NCI-H2227 treated with DMSO at 0.1 percent for 48 hours (cell line): ENCODE measurements around the gene UROD.

Source experiments
- DNase-seq: peaks from one replicate; lab custom pipeline; 2025; lab: John Stamatoyannopoulos, UW

The UROD gene

DNA sequence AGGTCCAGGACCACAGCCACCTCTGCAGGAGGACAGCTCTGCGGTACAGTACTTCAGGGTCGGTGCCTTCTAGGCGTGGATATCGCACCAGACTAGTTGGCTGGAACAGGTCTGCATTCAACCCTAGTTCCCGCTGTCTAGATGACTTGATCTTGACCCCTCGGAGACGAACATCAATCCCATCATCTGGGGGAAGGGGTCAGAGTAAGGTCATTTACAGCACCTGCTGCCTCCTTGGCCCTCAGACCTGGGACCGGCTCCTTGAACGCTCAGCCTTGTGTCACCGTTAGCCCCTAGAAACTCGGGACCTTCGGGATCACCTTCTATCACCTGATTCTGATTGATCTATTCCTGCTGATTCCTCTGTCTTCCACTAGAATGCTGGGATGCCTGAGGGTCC lies 3.5 kb upstream of the UROD start:
- DNase-seq: no peak

DNA sequence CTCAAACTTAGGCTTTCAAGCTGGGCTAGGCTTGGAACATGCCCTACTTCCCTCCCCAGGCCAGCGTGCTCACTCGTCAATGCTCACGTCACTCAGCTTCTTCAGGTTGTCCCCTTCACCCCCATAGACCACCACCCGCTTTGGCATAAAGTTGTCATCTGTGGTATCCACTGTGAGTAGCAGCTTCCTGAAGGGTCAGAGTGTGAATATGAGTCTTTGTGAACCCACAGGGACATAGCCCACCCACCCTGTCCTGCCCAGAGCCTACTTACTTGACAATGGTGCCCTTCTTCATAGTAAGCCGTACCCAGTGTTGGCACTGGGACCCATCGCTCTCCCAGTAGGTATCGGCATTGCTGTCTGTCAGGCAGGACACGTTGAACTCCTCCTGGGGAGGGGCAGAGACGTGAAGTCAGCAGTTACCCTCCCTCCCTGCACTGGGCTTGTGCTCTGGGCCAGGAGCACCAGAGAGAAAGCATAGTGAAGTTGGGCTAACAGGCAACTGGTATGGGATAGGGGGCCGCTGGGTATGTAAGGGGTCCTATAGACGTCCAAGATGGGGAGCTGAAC lies 2.7 kb upstream of the UROD start:
- no peak for DNase-seq

DNA sequence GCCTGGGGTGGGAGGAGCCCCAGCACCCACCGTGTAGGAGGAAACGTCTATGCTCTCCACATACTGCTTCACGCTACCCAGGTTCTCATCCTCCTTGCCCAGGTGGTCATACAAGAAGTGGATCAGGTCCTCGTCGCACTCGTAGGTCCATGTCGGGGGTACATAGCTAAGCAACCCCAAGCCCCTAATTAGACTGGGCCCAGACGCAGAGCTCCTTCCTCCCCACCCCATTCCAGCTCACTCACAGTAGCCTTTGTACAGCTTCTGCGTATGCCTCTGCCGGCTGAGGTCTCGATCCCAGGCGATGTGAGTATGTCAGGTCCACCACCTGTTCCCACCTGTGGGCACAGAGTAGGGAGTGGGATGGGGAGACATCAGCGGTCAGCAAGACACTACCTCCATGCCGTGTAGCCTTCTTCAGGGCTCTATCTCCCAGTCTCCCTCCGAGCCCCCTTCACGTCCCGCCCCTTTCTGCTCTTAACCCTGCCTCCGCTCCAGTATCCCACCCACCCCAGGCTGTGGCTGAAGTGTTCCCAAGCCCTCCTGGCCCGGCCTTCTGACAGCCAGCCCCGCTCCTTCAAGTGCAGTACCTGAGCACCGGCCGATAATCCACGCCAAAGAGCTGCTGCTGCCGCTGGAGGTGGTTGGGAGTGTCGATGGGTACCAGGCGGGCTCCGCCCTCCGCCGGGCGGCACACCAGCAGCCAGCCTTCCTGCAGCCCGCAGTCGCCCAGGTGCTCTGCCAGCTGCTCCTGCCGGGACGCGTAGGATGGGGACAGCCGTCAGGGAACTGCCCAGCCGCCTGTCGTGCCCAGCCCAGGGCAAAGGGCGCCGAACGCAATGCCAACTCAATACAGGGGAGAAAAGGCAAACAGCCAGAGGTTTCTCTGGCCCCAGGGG lies 1.8 kb upstream of the UROD start:
- DNase-seq: no peak

DNA sequence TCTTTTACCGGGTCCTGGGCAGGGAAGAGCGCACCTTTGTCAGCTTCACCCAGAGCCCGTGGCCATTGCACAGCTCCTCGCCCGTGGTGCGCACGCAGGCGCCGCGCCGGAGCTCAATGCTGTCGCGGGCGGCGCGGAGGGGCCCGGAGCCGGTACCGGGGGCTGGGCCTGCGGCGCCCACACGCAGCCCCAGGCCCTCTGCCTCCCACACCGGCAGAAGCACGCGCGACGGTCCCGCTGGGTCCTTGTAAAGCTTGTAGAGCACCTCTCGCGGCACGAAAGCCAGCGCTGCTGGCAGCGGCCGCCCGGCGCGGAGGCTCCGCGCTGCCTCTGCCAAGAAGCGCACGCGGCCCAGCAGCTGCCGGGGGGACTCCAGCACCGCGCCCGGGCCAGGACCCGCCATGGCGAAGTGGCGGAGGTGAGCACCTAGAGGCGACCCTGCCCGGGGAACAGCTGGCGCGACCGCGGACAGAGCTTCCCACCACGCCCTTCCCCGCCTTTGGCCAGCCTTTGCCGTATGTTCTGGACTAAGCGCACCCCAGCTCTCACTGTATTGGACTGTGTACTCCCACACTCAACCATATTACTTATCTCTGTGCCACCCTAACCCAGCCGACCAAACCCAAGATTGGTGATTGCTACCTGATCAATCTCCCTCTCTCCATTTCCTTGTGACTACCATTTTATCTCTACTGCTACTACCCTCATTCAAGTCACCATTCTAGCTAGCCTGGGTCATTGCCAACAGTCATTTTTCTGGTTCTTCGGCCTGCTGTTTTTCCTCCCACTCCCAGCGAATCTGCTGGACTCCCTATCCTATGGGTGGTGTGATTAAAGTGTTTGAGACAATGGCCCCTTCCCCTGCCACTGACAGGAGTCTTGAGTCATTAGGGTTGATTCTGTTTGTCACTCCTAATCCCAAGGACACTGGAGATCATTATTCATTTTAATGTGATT lies 921 bp upstream of the UROD start, which contains the start of gene HECTD3:
TSS of gene HECTD3 (minus strand) at position 470 of the 957 bp plus-strand sequence. CDS start at position 403, 67 bp downstream.
- peak; percentile 77 for DNase-seq

DNA sequence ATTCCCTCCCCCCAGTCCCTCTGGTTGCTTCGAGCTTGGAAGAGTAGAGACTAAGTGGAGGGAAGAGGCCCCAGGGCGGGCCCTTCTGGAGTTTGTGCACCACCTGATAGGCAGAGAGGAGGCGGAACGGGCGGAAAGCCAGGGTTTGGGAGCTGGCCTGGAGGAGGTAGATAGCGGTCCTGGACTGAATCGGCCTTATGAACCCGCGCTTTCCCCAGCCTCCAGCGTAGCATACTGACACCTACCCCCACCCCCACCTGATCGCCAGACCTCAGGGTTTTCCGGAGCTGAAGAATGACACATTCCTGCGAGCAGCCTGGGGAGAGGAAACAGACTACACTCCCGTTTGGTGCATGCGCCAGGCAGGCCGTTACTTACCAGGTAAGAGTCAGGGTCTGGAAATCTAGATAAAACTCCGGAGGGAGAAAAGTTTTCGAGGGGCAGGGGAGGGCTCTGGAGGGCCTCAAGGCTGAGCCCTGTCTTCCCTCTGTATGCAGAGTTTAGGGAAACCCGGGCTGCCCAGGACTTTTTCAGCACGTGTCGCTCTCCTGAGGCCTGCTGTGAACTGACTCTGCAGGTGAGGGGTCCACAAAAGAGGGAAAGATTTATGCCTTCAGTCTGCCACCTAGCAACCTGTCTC lies 705 bp downstream of the UROD start:
- DNase-seq: peak; percentile 12

DNA sequence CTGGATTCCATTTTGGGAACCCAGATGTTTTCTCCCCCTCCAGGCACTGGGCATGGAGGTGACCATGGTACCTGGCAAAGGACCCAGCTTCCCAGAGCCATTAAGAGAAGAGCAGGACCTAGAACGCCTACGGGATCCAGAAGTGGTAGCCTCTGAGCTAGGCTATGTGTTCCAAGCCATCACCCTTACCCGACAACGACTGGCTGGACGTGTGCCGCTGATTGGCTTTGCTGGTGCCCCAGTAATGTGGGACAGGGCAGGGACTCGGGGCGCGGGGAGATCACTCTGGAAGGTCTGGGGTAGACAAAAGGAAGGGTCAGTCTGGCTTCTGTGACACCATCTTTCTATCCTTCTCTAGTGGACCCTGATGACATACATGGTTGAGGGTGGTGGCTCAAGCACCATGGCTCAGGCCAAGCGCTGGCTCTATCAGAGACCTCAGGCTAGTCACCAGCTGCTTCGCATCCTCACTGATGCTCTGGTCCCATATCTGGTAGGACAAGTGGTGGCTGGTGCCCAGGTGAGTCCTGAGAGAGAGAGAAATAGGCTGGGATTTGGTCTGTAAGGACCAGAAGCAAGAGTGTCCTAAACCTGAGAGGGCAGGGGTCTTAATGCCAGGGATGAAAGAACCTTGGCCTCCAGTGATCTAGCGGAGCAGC lies 1.6 kb downstream of the UROD start:
- no peak for DNase-seq

DNA sequence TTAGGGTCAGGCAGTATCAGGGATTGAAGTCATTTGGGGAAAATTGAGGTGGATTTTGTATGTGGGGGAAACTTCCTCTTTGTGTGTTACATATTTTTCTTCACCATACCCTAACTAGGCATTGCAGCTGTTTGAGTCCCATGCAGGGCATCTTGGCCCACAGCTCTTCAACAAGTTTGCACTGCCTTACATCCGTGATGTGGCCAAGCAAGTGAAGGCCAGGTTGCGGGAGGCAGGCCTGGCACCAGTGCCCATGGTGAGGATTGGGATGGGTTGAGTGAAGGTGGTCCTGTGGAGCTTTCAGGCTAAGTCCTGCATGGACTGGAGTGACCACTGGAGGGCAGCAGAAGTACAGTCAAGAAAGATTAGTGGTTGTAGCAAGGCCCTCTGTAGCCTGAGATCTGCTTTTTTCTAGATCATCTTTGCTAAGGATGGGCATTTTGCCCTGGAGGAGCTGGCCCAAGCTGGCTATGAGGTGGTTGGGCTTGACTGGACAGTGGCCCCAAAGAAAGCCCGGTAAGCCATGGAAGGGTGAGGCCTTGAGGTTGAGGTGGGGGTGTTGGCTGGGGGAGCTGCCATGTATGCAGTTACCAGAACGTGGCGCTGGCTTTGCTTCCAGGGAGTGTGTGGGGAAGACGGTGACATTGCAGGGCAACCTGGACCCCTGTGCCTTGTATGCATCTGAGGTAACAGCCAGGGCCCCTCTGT lies 2.4 kb downstream of the UROD start:
- peak; percentile 63 for DNase-seq

DNA sequence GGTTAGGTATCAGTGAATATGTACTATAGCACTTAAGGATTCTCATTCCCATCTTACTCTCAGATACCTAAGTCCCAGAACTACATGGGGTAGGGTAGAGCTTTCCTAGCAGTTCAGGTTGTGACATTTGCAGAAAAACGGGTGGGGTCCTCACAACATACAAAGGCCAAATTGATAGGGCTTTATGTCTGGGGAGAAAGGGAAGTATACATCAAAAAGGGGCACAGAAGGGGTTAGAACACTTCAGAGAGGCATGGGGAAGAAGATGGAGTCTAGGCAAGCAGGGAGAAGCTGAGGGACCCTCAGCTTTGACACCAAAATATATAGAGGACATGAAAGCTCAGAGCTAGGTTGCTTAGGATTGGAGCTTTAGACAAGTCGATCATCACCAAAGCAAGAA lies 3.6 kb downstream of the UROD start:
- no peak for DNase-seq

DNA sequence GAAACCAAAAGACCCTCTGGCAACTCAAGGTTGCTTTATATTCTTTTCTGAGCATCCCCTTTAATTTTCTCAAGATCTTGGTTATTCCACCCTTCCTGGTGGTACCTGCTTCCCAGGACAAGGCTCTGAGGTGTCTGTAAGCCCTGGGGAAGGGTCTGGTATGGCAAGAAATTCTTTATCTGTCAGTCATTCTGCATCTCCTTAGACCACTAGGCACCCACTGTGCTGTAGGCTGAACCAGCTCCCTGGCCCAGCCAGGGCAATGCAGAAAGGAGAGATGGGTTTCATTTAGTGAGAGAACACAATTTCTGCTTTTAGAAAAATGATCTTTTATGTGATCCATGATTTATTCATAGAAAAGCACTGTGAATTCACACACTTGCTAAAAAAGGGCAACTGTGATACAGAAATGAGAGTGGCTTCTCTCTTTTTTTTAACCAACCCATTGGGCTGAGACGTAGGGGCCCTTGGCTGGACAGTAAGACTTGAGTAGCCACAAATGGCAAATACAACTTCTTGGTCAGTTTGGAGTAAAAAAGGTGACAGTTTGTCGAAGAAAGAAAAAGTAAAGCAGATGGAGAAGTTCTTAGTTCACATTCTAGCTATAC lies 4.1 kb downstream of the UROD start:
- DNase-seq: no peak

DNA sequence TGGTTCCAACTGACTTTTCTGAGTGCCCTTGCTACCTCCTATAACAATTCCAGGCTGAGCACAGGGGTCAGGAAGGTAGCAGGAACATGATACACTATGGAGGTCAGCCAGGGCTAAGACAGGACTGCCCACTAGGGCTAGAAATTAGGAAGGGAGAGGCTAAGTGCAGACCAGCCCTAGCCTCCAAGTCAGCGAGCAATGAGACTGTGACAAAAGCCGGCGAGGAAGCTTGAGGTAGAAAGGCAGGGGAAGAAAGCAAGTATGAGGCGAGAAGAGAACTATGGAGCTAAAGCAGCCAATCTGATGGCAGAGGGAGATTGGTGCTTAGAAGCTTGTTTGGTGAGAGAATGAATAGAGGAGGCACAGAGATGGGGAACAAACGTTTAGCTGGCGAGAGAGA lies 4.7 kb downstream of the UROD start:
- DNase-seq: no peak

DNA sequence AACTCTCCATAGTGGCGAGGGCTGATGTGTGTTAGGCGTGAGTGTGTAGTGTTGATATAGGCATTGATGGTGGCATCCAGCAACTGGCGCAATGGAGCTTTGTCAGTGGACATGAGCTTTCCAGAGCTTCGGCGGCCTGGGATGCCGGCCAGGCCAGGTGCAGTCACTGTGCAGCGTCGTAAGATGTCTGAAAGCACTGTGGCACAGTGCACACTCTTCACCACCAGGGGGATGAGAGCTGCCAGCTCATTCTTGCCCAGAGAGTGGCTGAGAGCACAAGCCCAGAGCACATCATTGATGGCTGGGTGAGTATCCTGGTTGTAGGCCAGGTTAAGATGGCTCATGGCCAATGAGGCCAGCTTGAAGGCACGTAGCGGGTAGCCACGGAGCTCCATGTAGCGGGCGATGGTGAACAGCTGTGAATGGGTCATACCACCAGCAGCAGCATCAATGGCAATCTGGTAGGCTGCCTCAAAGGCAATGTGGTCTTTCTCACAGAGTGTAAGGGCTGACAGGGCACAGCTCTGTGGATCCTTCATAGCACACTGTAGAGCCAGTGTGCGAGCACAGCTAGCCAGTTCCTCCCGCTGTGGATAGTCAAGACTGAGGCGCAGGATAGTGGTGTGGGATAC lies 6.7 kb downstream of the UROD start:
- peak; percentile 49 for DNase-seq

DNA sequence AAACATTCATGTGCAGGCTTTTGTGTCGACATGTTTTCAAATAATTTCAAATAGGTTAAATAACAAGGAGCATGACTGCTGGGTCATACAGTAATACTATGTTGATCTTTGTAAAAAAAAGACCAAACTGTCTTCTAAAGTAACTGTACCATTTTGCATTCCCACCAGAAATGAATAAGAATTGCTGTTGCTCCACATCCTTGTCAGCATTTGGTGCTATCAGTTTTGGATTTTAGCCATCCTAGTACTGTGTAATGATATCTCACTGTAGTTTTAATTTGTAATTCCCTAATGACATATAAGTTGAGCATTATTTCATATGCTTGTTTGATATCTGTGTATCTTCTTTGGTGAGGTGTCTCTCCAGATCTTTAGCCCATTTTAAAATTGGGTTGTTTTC lies 11.6 kb downstream of the UROD start:
- DNase-seq: no peak

DNA sequence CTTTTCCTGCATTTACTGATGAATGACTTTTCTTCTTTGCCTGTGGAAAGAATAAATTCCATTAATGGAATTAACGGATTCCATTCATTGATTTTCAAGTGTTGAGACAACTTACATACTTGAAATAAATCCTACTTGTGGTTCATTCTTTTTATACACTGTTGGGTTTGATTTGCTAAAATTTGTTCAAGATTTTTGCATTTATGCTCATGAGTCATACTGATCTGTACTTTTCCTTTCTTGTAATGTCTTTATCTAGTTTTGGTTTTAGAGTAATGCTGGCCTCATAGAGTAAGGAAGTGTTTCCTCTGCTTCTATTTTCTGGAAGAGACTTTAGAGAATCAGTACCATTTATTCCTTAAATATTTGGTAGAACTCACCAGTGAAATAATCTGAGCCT lies 14.4 kb downstream of the UROD start:
- no peak for DNase-seq

DNA sequence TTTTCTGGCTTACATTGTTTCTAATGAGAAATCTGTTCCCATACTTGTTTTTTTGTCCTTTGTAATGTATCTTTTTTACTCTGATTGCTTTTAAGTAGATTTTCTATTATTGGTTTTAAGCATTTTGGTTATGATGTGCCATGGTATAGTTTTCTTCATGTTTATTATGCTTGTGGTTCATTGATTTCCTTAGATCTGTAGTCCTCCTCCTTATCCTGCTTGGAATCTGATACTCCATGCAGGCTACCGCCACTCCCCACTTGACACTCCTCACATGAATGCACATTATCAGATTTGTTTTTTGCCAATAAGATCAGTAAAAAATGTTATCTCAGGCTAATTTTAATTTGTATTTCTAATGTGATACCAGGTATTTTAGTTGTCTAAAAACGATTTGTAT lies 20.8 kb downstream of the UROD start:
- DNase-seq: no peak

DNA sequence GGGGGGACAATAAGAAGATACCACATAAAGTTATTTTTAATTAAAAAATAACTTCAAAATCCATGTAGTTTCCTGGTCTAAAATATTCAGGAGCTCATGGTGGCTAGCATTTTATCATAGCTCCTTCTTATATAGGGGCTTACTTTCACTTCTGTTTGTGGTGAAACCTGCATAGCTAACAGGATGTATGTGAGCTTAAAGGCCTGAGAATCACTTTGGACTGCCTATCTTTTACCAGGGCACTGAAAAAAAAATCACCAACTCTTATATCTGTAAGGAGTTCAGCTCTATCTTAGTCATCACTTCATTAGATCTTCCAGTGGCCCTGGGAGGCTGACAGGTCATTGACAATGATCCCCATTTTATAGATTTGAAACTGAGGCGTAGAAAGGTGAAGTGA lies 21.3 kb downstream of the UROD start:
- DNase-seq: no peak

DNA sequence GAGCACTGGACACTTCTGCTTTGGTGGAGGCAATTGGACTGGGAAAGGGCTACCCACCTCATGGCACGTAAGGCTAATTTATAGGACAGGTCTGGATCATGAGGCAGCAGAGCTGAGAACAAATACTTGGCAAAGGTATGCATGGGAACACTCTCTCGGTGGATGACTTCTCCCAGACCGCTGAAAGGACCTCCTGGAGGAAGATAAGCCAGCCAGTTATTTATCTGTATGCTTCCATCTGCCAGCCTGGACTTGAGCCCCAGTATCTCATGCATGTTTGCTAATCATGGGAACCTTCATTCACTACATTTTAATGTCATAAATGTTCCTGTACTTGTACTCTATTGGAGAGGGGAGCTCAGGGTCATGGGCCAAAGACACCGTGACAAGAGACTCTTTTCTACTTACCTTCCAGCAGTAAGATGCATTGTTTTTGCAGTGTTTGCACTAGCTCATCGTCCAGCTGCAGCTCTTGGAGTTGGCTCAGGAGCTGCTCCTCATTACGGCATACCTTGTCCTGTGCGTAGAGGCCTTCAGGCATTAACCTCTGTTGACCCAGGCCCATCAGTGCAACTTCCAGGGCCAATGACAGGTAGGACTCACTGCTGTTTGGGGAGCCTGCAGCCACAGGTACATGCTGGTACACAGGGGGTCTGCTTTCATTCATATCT lies 23.7 kb downstream of the UROD start:
- DNase-seq: no peak

DNA sequence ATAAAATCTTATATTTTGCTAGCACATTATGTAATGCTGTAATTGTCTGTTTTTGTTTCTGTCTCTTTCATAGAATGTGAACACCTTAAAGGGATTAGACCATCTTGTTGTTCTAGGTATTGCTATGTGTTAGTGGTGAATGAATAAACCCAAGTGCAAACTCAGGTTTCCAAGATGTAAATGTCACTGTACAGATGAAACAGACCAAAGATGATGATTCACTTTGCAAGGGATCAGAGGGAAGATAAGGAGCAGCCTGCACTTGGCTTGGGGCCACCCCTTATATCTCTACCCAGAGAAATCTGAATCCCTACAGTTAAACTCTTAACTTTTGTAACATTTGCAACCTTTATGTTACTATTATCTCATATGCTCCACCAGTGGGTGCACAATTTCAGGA lies 25.4 kb downstream of the UROD start:
- DNase-seq: no peak

DNA sequence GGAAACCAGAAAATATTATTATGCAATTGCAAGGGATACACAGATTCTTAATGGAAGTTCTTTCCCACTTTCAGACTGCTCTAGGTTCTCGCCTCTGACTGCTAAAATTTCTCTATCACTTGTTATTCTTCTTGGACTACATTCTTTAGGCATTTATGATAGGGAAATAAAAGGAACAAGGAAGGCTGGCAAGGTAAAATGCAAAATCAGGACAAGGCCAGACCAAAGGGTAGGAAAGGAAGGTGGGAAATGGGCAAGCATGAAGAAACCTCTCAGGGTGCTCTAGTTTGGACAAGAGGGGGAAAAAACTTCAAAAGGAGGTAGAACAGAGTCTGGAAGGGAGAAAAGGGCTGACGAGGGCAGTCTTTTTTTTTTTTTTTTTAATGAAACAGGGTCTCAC lies 26.2 kb downstream of the UROD start:
- DNase-seq: no peak

DNA sequence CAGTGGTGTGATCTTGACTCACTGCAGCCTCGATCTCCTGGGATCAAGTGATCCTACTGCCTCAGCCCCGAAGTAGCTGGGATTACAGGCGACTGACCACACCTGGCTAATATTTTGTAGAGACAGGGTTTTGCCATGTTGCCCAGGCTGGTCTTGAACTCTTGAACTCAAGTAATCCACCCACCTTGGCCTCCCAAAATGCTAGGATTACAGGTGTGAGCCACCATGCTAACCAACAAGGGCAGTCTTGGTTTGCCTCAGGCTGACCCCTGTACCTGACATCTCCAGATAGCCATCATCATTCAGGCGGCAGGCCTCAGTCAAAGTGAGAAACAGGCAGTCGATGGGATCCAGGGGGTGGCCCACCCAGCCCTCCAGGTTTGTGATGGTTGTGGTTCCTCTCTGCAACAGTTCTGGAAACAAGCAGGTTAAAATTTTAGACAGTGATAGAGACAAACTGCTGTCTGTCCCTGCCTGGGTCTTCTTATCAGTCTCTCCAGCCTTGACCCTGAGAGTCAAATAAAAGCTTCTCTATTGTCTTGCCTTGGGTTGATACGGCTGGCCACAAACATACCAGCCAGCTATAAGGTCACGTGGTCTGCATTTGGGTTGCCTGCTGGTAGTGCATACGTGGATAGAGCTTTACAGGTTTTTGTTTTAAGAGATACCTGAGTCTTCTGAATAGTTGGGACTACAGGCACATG lies 26.8 kb downstream of the UROD start:
- DNase-seq: no peak
